OCI-LY1 (cell line): ENCODE results near the gene POU5F2.

Source experiments
- CTCF ChIP-seq: fragments of 200-600 bp; sonication (generic), shearing (Covaris generic); IDR thresholded peaks from 2 replicates; pipeline ENCODE4 v1.5.1; 2017; ENCODE audit warnings: mild to moderate bottlenecking, antibody characterized with exemption, low read length, moderate library complexity, mixed read lengths
- EZH2 ChIP-seq: fragments of 200-600 bp; sonication (generic), shearing (Covaris generic); IDR thresholded peaks from 2 replicates; pipeline ENCODE4 v1.8.0; 2017; ENCODE audit warnings: borderline replicate concordance, mixed run types, mild to moderate bottlenecking, antibody characterized with exemption, low read length, moderate library complexity, mixed read lengths

- TF ChIP-seq CTCF (no peak), EZH2 (no peak)
Measured at GRCh38 chr5:93721071-93721470, 20.3 kb downstream of the POU5F2 start.
